K562 (cell line): Measurements from ENCODE around the gene KEL. TPM values are rescaled to one million over a fixed set of nuclear protein-coding genes. Genes with fewer than 3 reads are reported as not detected.

Experiments used
- ATAC-seq: fragments of 200-7000 bp; cut with Tn5 transposase; 3 replicates; pipeline ENCODE4 v1.9.1; 2020; ENCODE audit warnings: moderate library complexity
- BruUV-seq: library from RNA; stranded (reverse); fragments of 400-500 nt; replicated peaks from 2 replicates; lab custom pipeline; 2021; lab: Mats Ljungman, UMichigan
- CTCF ChIA-PET: fragments of 300-600 bp; formaldehyde crosslinking; extraction: SDS; loops from one replicate; lab custom pipeline; 2021; ENCODE audit warnings: low intra/inter-chr PET ratio; lab: Yijun Ruan, JAX
- POLR2A ChIA-PET: fragments of 300-600, 350-650 bp; sonication (Branson Sonifier 250); formaldehyde crosslinking; extraction: SDS; loops from one replicate; lab custom pipeline; 2021; ENCODE audit warnings: antibody characterized with exemption, inconsistent platforms; lab: Yijun Ruan, JAX
- DNase-seq, 4 experiments: peaks; one replicate each; pipeline versions ENCODE4 v3.0.0 to v3.0.0-alpha.2; 2011 to 2018; ENCODE audit warnings: low spot score in 3 of 4, mixed read lengths in 3 of 4; ENCODE audit errors: extremely low read depth in 1 of 4
- FAIRE-seq: peaks from 2 replicates; lab custom pipeline; 2011; peaks lifted over from hg19 to GRCh38; lab: Jason Lieb, UNC
- H2AFZ ChIP-seq: 2 replicates; pipeline ENCODE4 v1.6.0; 2011; ENCODE audit warnings: low read depth, low read length, control low read depth, inconsistent platforms
- H3K27ac ChIP-seq: fragments of 200-600 bp; 3 replicates; pipeline ENCODE4 v1.8.0; 2011; ENCODE audit warnings: low read depth, mild to moderate bottlenecking, control low read depth, inconsistent platforms, low read length, moderate library complexity, mixed read lengths; ENCODE audit errors: extremely low read depth
- H3K27me3 ChIP-seq, 2 experiments: fragments of 300-600 bp in 1 of 2; 2 replicates in 1 of 2; 3 replicates in 1 of 2; pipeline versions ENCODE4 v1.6.0 to v1.8.0; 2011; ENCODE audit warnings: inconsistent platforms in 2 of 2, low read length in 2 of 2, mild to moderate bottlenecking in 1 of 2, mixed read lengths in 1 of 2, moderate library complexity in 1 of 2; ENCODE audit not compliant: control insufficient read depth in 2 of 2, insufficient read depth in 2 of 2
- H3K36me3 ChIP-seq: fragments of 300-600 bp; 3 replicates; pipeline ENCODE4 v1.8.0; 2011; ENCODE audit warnings: mild to moderate bottlenecking, low read length, inconsistent platforms; ENCODE audit not compliant: control insufficient read depth, insufficient read depth
- H3K4me1 ChIP-seq, 2 experiments: fragments of 200-600 bp in 1 of 2; replicated peaks in 1 of 2; 2 replicates in 1 of 2; 3 replicates in 1 of 2; pipeline versions ENCODE4 v1.5.1 to v1.8.0; 2011; ENCODE audit warnings: inconsistent platforms in 2 of 2, low read length in 2 of 2, mild to moderate bottlenecking in 1 of 2, mixed read lengths in 1 of 2, moderate library complexity in 1 of 2; ENCODE audit not compliant: control insufficient read depth in 2 of 2, insufficient read depth in 2 of 2
- H3K4me2 ChIP-seq: 2 replicates; pipeline ENCODE4 v1.6.1; 2011; ENCODE audit warnings: low read length, control low read depth, inconsistent platforms, mixed read lengths; ENCODE audit not compliant: insufficient read depth
- H3K4me3 ChIP-seq: fragments of 200-600 bp; sonication (generic), shearing (Covaris generic); 2 replicates; pipeline ENCODE4 v1.5.1; 2016; ENCODE audit warnings: control low read depth, inconsistent platforms
- H3K79me2 ChIP-seq: fragments of 200-600 bp; 3 replicates; pipeline ENCODE4 v1.8.0; 2011; ENCODE audit warnings: low read length, inconsistent platforms; ENCODE audit not compliant: control insufficient read depth, insufficient read depth
- H3K9ac ChIP-seq, 2 experiments: 2 replicates each; pipeline versions ENCODE4 v1.6.0 to v1.6.1; 2011; ENCODE audit warnings: low read depth in 2 of 2, low read length in 2 of 2, control low read depth in 1 of 2, inconsistent platforms in 1 of 2, mild to moderate bottlenecking in 1 of 2, mixed read lengths in 1 of 2; ENCODE audit not compliant: insufficient read depth in 1 of 2
- H3K9me1 ChIP-seq: one replicate; pipeline ENCODE4 v1.6.0; 2011; ENCODE audit warnings: inconsistent platforms, mild to moderate bottlenecking, low read length, moderate library complexity; ENCODE audit not compliant: control insufficient read depth, insufficient read depth
- H3K9me3 ChIP-seq: replicated peaks from 2 replicates; pipeline ENCODE4 v1.5.1; 2011; ENCODE audit warnings: low read depth, low read length, inconsistent platforms; ENCODE audit not compliant: control insufficient read depth, insufficient read depth
- H4K20me1 ChIP-seq: replicated peaks from 2 replicates; pipeline ENCODE4 v1.6.1; 2011; ENCODE audit warnings: low read length, inconsistent platforms, mixed read lengths; ENCODE audit not compliant: control insufficient read depth, insufficient read depth
- C11orf30 ChIP-seq: fragments of 450-650 bp; IDR thresholded peaks from 2 replicates; pipeline ENCODE4 v1.6.1; 2016; ENCODE audit warnings: low read depth, mild to moderate bottlenecking
- CHAMP1 ChIP-seq: fragments of 450-650 bp; IDR thresholded peaks from 2 replicates; pipeline ENCODE4 v1.6.1; 2016; ENCODE audit warnings: mild to moderate bottlenecking
- ESRRB ChIP-seq: fragments of 250-450 bp; sonication (Bioruptor Pico); IDR thresholded peaks from 2 replicates; pipeline ENCODE4 v1.5.0; 2020; ENCODE audit warnings: mild to moderate bottlenecking, moderate library complexity, borderline replicate concordance
- KDM2B ChIP-seq: fragments of 250-450 bp; sonication (Bioruptor Pico); IDR thresholded peaks from 2 replicates; pipeline ENCODE4 v1.8.0; 2021; ENCODE audit warnings: mild to moderate bottlenecking, moderate library complexity
- KLF16 ChIP-seq: IDR thresholded peaks from 2 replicates; pipeline ENCODE4 v1.6.1; 2016; ENCODE audit warnings: antibody characterized with exemption
- RNF2 ChIP-seq: sonication (generic); IDR thresholded peaks from 2 replicates; pipeline ENCODE4 v1.6.1; 2016
- STAT5B ChIP-seq: fragments of 250-450 bp; sonication (Bioruptor Pico); IDR thresholded peaks from 2 replicates; pipeline ENCODE4 v1.8.0; 2021; ENCODE audit warnings: mild to moderate bottlenecking, inconsistent platforms
- SUPT5H ChIP-seq: fragments of 450-650 bp; IDR thresholded peaks from 2 replicates; pipeline ENCODE4 v1.6.1; 2016
- TCF15 ChIP-seq: fragments of 250-450 bp; sonication (Bioruptor Pico); IDR thresholded peaks from 2 replicates; pipeline ENCODE4 v1.8.0; 2022; ENCODE audit warnings: moderate library complexity, mild to moderate bottlenecking, inconsistent platforms
- THRB ChIP-seq: fragments of 450-650 bp; formaldehyde crosslinking; conservative IDR thresholded peaks from 2 replicates; pipeline ENCODE4 v1.4.0; 2022; ENCODE audit warnings: mild to moderate bottlenecking, missing genetic modification characterization
- ZKSCAN3 ChIP-seq: fragments of 250-450 bp; sonication (Bioruptor Pico); IDR thresholded peaks from 2 replicates; pipeline ENCODE4 v1.4.0; 2020
- ZNF143 ChIP-seq: sonication (generic); formaldehyde crosslinking; IDR thresholded peaks from 2 replicates; pipeline ENCODE4 v1.9.0; 2022; ENCODE audit warnings: mild to moderate bottlenecking, missing genetic modification reagents
- ZNF217 ChIP-seq: sonication (generic); formaldehyde crosslinking; IDR thresholded peaks from 2 replicates; pipeline ENCODE4 v1.8.0; 2022; ENCODE audit warnings: mild to moderate bottlenecking, missing genetic modification reagents
- WGBS: fragments of 100-300 bp; shearing (Covaris generic); methylation state at CpG from one replicate; pipeline ENCODE4 v1.1.6; 2016; ENCODE audit warnings: low coverage, mixed read lengths; ENCODE audit not compliant: insufficient coverage; ENCODE audit errors: missing lambda C conversion rate; 5-methylcytosine and 5-hydroxymethylcytosine counted together
- in situ Hi-C: fragments of 300-500 bp; cut with MboI; formaldehyde crosslinking; loops from 4 replicates; pipeline ENCODE4 v1.15.0; 2018; ENCODE audit warnings: inconsistent platforms, mixed read lengths
- intact Hi-C: fragments of 100-400 bp; cut with micrococcal nuclease; formaldehyde crosslinking; loops from 2 replicates; pipeline ENCODE4 v1.14.2; 2022
- polyA plus RNA-seq, 8 experiments: library from polyadenylated mRNA; depleted of rRNA in 4 of 8; stranded (reverse) in 5 of 8; unstranded in 3 of 8; fragments of >200 nt; fragmentation: Nextera tagmentation in 2 of 8; fragmentation: Illumina TruSeq in 1 of 8; extraction: Ambion mirVana in 2 of 8; extraction: Trizol in 1 of 8; gene quantifications; 2 replicates each; pipeline versions ENCODE4 v1.2.1 to v1.2.3, GENCODE V29; 2011 to 2014; ENCODE audit warnings: inconsistent platforms in 1 of 8, missing spikeins in 1 of 8
- total RNA-seq, 7 experiments: library from RNA; depleted of rRNA in 6 of 7; stranded (reverse); fragments of >200 nt in 6 of 7; fragmentation: Illumina TruSeq in 2 of 7; extraction: Trizol in 2 of 7; gene quantifications; 2 replicates each; pipeline versions ENCODE4 v1.2.1 to v1.2.3, GENCODE V29; 2011 to 2021; ENCODE audit warnings: low replicate concordance in 1 of 7
- TF ChIP-seq, protein P1 (sequence below): fragments of 200-800 bp; sonication (Bioruptor generic); IDR thresholded peaks from 2 replicates; pipeline ENCODE4 v1.6.1; 2017; ENCODE audit warnings: missing genetic modification characterization, missing compliant biosample characterization
- TF ChIP-seq, protein P2 (sequence below): fragments of 250-450 bp; sonication (Bioruptor Pico); IDR thresholded peaks from 2 replicates; pipeline ENCODE4 v1.8.0; 2022; ENCODE audit warnings: moderate library complexity, mild to moderate bottlenecking, inconsistent platforms

KEL gene
- total and polyA plus RNA-seq, 9 of the 15 experiments (the other 6 are each of a cell fraction or from before 2014, with no cell fraction given): 9.0 to 47.4 (median 22.2) TPM

DNA sequence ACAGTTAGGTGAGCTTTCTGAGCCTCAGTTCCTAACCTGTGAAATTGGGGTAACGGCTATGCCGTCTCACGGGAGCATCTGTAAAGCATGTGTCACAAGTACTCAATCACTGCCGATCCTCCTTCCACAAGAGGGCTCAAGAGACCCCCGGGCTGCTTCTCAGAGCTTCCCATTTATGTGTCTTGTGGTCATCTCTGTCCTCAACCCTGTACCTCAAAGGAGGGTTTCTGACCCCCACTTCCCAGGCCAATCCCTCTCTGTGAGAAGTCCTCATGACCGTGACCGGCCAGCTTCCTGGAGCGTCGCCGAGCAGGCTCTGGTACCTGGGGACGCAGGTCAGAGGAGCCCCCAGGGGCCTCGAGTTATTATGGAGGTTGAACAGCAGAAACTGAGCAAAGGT is 28.1 kb downstream of the KEL start:
- Histone ChIP-seq H3K4me1 (peaks cover 3% of the 10 kb centered on the region in 2 experiments; a peak in 1 of 5 replicates), H3K27me3 (peaks cover 26 to 43% of the 10 kb centered on the region in 2 experiments), H4K20me1 (peaks cover 4% of the 10 kb centered on the region; the same call in 1 of the 2 replicates), H3K4me3 (no peak overlapping the region), H3K9me1 (no peaks in the 10 kb centered on the region), H3K79me2 (no peaks in the 10 kb centered on the region), H3K9ac (no peak overlapping the region), H3K4me2 (no peak overlapping the region), H3K27ac (no peak overlapping the region), H3K9me3 (no peaks in the 10 kb centered on the region), H3K36me3 (peaks cover under 1% of the 10 kb centered on the region; the same call in 1 of the 3 replicates), H2AFZ (no peak overlapping the region)
- FAIRE-seq (no peak), ATAC-seq (no peak), DNase-seq (no peak)
- ChIA-PET POLR2A (interaction anchor here (0.6 to 1.4 kb wide), 4 partner anchors 8 to 79 kb away, joined by 3 to 4 read pairs (median 3); no protein-coding TSS in a partner anchor), CTCF (no interaction called here)
- BruUV-seq: no TSS peak
- intact Hi-C loops (no loop called here), in situ Hi-C loops (no loop called here)
- WGBS: 15% methylated on average over 12 of the region's 12 CpGs
- no peak for TF ChIP-seq RNF2
- TF ChIP-seq, protein P1, sequence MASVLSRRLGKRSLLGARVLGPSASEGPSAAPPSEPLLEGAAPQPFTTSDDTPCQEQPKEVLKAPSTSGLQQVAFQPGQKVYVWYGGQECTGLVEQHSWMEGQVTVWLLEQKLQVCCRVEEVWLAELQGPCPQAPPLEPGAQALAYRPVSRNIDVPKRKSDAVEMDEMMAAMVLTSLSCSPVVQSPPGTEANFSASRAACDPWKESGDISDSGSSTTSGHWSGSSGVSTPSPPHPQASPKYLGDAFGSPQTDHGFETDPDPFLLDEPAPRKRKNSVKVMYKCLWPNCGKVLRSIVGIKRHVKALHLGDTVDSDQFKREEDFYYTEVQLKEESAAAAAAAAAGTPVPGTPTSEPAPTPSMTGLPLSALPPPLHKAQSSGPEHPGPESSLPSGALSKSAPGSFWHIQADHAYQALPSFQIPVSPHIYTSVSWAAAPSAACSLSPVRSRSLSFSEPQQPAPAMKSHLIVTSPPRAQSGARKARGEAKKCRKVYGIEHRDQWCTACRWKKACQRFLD: no peak
- TF ChIP-seq C11orf30: no peak
- no peak for TF ChIP-seq THRB
- no peak for TF ChIP-seq ZNF217 (CRISPR knock-in tag)
- no peak for TF ChIP-seq CHAMP1
- no peak for TF ChIP-seq ZKSCAN3
- TF ChIP-seq ZNF143 (CRISPR knock-in tag): no peak
- TF ChIP-seq ESRRB: no peak
- TF ChIP-seq, protein P2, sequence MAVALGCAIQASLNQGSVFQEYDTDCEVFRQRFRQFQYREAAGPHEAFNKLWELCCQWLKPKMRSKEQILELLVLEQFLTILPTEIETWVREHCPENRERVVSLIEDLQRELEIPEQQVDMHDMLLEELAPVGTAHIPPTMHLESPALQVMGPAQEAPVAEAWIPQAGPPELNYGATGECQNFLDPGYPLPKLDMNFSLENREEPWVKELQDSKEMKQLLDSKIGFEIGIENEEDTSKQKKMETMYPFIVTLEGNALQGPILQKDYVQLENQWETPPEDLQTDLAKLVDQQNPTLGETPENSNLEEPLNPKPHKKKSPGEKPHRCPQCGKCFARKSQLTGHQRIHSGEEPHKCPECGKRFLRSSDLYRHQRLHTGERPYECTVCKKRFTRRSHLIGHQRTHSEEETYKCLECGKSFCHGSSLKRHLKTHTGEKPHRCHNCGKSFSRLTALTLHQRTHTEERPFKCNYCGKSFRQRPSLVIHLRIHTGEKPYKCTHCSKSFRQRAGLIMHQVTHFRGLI (CRISPR knock-in tag): no peak
- no peak for TF ChIP-seq SUPT5H
- no peak for TF ChIP-seq KLF16
- no peak for TF ChIP-seq TCF15 (CRISPR knock-in tag)
- no peak for TF ChIP-seq KDM2B (CRISPR knock-in tag)
- no peak for TF ChIP-seq STAT5B (CRISPR knock-in tag)
